A549 treated with AZD2906 at 1 μM for 4 hours (cell line): Measurements from ENCODE around the gene CACFD1. TPM values are rescaled to one million over a fixed set of nuclear protein-coding genes. Genes with fewer than 3 reads are reported as not detected.

Source experiments
- total RNA-seq: library from RNA; stranded (reverse); fragments of 200-300 nt; extraction: Qiagen RNA extraction; gene quantifications from 5 replicates; pipeline ENCODE4 v1.2.3, GENCODE V29; 2022

Gene CACFD1
- 4.2 to 5.3 TPM (median 4.5 TPM) in 5 replicates for total RNA-seq

DNA sequence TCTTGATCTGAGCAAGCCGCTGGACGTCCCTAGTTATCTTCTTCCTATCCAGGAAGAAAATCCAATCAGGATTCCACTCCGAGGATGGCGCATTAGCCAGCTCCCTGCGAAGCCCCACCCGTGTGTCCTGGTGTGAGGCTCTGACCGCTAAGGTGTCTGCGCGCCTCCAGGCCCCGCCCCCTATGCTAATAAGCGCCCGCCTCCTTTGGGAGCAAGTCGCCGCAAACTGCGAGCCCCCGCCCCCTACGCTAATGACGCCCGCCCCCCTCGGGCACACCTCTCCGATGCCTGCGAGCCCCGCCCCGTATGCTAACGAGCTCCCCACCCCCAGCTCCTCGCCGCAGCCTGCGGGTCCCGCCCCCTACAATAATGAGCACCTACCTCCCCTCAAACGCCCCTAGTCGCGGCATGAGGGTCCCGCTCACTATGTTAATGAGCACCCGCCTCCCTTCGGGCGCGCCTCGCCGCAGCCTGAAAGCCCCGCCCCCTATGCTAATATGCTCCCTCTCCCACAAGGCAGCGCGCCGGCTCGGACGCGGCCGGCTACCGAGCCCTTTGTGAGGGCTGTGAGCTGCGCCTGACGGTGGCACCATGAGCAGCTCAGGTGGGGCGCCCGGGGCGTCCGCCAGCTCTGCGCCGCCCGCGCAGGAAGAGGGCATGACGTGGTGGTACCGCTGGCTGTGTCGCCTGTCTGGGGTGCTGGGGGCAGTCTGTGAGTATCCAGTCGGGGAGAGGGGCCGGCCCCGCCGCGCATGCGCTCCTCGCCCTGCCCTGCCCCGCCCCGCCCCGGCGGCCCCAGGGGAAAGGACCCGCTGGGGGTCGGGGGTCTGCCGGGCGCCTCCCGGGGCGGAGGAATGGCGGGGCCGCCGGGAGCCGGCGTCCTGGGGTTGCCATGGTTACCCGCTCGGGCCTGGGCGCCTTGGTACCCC, at the start of gene CACFD1:
TSS of gene CACFD1 (plus strand) at position 503 of the 929 bp plus-strand sequence. CDS start at position 592, 89 bp downstream.

DNA sequence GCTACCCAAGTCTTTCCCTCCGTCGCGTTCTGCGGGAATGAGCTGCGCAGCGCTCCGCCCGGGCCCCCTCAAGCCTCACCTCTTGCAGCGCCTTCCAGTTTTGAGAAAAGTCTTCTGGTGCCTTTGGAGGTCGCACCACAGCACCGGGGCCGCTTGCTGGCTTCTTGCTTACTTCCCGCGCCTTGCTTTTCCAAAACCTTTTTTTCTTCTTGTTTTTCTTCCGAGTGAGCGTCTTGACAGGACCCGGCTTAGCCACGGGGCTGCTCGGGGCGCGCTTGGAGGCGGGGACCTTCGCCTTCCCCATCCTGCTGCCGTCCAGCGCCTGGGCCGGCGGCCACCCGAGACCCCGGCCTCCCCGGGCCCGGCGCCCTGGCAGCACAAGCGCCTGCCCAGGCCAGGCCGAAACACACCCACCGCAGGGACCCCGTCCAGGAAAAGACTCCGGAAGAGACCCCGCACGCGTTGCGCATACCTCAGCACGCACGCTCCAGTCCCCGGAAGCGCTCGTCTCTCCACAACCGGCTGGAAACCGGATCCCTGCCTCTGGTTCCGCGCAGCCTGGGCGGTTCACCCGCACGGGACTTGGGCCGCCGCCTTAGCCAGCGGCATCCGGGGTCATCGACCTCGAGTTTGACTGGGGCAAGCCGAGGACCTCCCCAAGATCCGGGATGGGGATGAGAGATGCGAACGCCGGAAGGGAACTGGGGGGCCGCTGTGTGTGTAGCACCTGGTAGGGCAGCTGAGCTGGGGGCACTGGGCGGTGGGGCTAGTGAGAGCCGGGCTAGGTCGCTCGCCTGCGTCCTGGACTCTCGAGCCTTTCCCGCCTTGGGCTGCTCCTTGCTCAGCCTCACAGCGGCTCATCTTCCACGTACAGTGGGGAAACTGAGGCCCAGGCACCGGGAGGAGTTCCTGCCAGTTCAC, 42.0 kb upstream of the CACFD1 start, which contains the start of gene REXO4:
TSS of gene REXO4 (minus strand) at position 470 of the 921 bp plus-strand sequence. CDS start at position 304, 166 bp downstream.

DNA sequence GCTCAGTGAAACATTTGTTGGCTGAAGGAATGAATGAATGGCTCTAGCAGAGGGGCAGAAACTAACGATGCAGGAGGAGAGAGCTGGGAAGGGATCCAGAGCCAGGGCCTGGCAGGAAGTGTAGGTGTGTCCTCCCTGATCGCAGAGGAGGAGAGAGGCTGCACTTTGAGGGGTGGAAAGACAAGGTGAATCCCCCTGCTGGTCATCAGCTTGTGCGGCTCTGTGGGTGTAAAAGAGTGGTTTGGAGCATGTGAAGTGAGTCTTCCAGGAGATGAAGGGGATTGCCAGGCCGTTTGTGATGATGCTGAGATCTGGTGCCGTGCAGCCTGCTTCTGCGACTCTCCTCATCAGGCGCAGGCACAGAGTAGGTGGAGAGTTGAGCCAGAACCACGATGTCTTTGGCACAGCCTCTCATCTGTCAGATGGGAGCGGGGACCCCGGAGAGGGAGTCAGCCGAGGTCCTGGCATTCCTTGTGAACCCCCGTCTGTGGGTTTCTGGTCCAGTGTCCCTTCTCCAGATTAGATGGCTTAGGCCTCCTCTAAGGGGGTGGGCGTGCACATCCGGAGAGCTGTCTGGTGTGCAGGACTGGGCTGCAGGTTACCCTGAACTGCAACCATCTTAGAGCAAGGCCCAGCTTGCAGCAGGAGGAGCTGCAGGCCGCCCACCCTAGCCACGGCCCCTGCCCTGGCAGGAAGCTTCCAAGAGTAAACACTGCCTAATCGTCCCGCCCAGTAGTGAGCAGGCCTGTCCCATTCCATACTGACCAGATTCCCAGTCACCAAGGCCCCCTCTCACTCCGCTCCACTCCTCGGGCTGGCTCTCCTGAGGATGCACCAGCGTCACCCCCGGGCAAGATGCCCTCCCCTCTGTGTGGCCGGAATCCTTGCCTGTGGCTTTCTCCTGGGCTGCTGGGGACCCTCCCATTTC, 37.9 kb upstream of the CACFD1 start, which contains the start of gene ADAMTS13:
TSS of gene ADAMTS13 (plus strand) at position 753 of the 928 bp plus-strand sequence. CDS start at position 830, 77 bp downstream.

DNA sequence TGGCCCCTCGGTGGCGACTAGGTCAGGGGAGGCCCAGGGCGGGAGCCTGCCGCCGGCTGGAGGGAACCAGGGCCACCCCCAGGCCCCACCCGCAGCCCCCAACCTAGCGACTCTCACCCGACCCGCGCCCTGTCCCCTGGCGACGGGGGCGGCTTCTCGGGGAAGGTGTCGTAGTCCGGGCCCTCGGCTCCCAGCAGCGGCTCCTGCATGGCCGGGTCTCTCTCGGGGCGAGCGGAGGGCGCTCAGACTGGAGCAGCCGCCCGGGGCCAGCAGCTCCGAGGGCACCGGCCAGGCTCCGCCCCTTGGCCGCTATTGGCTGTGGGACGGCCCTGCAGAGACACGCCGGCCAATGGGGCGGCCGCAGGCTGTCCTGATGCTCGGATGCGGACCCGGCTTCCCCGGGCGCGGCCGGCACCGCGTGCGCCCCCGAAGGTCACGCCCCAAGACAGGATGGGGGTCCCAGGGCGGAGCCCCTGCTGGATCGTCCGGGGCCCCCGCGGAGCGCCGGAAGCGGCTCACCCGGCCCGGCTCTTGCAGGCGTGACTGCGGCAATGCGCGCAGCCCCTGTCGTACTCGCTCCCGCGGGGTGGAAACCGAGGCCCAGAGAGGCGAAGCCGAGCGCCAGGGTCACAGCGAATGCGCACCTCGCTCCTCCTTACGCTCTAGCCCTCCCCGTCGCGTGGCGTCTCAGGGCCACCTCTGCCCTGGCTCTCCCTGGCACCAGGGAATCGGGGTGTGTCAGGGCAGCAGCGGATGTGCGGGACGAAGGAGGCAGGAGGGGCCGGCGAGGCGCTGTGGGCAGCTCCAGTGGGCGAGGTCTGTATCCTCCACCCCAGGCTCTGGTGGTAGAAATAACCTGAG, 19.3 kb downstream of the CACFD1 start, which contains the start of gene SLC2A6:
TSS of gene SLC2A6 (minus strand) at position 249 of the 861 bp plus-strand sequence. CDS start at position 209, 40 bp downstream.

Other genes starting within 250 kb of the CACFD1 start
- gene ABO, start 184.8 kb upstream of the CACFD1 start, total RNA-seq: not detected in 5 replicates
- 22.3 to 28.8 TPM (median 25.0 TPM) in 5 replicates for gene SURF6, start 123.8 kb upstream of the CACFD1 start, total RNA-seq
- gene MED22, start 111.8 kb upstream of the CACFD1 start, total RNA-seq: 23.5 to 32.2 TPM (median 30.0 TPM) in 5 replicates
- gene RPL7A, start 111.8 kb upstream of the CACFD1 start, total RNA-seq: 3,317 to 3,500 TPM (median 3,431 TPM) in 5 replicates
- 36.2 to 49.2 TPM (median 42.8 TPM) in 5 replicates for gene SURF1, start 103.5 kb upstream of the CACFD1 start, total RNA-seq
- 37.8 to 53.4 TPM (median 45.4 TPM) in 5 replicates for gene SURF2, start 103.4 kb upstream of the CACFD1 start, total RNA-seq
- gene SURF4, start 83.9 kb upstream of the CACFD1 start, total RNA-seq: 187 to 197 TPM (median 194 TPM) in 5 replicates
- gene STKLD1, start 83.6 kb upstream of the CACFD1 start, total RNA-seq: 0.50 to 0.92 TPM (median 0.64 TPM) in 5 replicates
- 29.2 to 36.5 TPM (median 33.6 TPM) in 5 replicates for gene REXO4, start 42.0 kb upstream of the CACFD1 start, total RNA-seq
- gene ADAMTS13, start 37.6 kb upstream of the CACFD1 start, total RNA-seq: 0.31 to 0.63 TPM (median 0.60 TPM) in 5 replicates
- gene SLC2A6, start 19.1 kb downstream of the CACFD1 start, total RNA-seq: 17.1 to 21.5 TPM (median 19.5 TPM) in 5 replicates
- gene MYMK, start 65.0 kb downstream of the CACFD1 start, total RNA-seq: not detected in 5 replicates
- gene ADAMTSL2, start 74.7 kb downstream of the CACFD1 start, total RNA-seq: not detected in 5 replicates
- not detected in 5 replicates for gene FAM163B, start 149.4 kb downstream of the CACFD1 start, total RNA-seq
- gene DBH, start 176.4 kb downstream of the CACFD1 start, total RNA-seq: not detected in 5 replicates